HepG2 (cell line): ENCODE measurements around the gene MYRFL. TPM values are rescaled to one million over a fixed set of nuclear protein-coding genes. Genes with fewer than 3 reads are reported as not detected.

ENCODE experiments used
- ATAC-seq: fragments of 200-7000 bp; cut with Tn5 transposase; 3 replicates; pipeline ENCODE4 v1.9.1; 2020; ENCODE audit warnings: mild to moderate bottlenecking, moderate library complexity
- BruUV-seq: library from RNA; stranded (reverse); fragments of 400-500 nt; replicated peaks from 2 replicates; lab custom pipeline; 2021; lab: Mats Ljungman, UMichigan
- CTCF ChIA-PET: fragments of 300-600 bp; formaldehyde crosslinking; extraction: SDS; loops from one replicate; lab custom pipeline; 2021; ENCODE audit warnings: low total read pairs, inconsistent platforms, low intra/inter-chr PET ratio; lab: Yijun Ruan, JAX
- POLR2A ChIA-PET: fragments of 350-600 bp; sonication (Branson Sonifier 250); formaldehyde crosslinking; loops from one replicate; lab custom pipeline; 2020; ENCODE audit warnings: antibody characterized with exemption, inconsistent platforms; lab: Yijun Ruan, JAX
- DNase-seq: peaks from one replicate; pipeline ENCODE4 v3.0.0-alpha.2; 2015; ENCODE audit warnings: low spot score
- FAIRE-seq: peaks from 3 replicates; lab custom pipeline; 2011; peaks lifted over from hg19 to GRCh38; lab: Jason Lieb, UNC
- H2AFZ ChIP-seq: one replicate; pipeline ENCODE4 v1.6.1; 2011; ENCODE audit warnings: low read length, inconsistent platforms
- H3K27ac ChIP-seq: fragments of 300-600 bp; 3 replicates; pipeline ENCODE4 v1.8.0; 2011; ENCODE audit warnings: mixed run types, mild to moderate bottlenecking, mixed read lengths, low read length, inconsistent platforms; ENCODE audit not compliant: insufficient read depth; ENCODE audit errors: extremely low read length
- H3K27me3 ChIP-seq, 2 experiments: fragments of 200-600 bp in 1 of 2; 2 replicates in 1 of 2; 3 replicates in 1 of 2; pipeline versions ENCODE4 v1.6.0 to v1.8.0; 2011; ENCODE audit warnings: low read length in 2 of 2, mild to moderate bottlenecking in 2 of 2, moderate library complexity in 2 of 2, inconsistent platforms in 1 of 2; ENCODE audit not compliant: insufficient read depth in 2 of 2, control insufficient read depth in 1 of 2
- H3K36me3 ChIP-seq, 2 experiments: fragments of 200-600 bp in 1 of 2; replicated peaks in 1 of 2; 2 replicates in 1 of 2; 3 replicates in 1 of 2; pipeline versions ENCODE4 v1.5.1 to v1.8.0; 2011; ENCODE audit warnings: low read length in 2 of 2, inconsistent platforms in 1 of 2; ENCODE audit not compliant: insufficient read depth in 2 of 2, control insufficient read depth in 1 of 2
- H3K4me1 ChIP-seq: 2 replicates; pipeline ENCODE4 v1.5.1; 2012; ENCODE audit warnings: low read length, inconsistent platforms; ENCODE audit not compliant: insufficient read depth
- H3K4me2 ChIP-seq: 2 replicates; pipeline ENCODE4 v1.6.0; 2011; ENCODE audit warnings: low read depth, low read length, inconsistent platforms
- H3K4me3 ChIP-seq, 3 experiments: fragments of 200-600 bp in 1 of 3; sonication (generic), shearing (Covaris generic) in 1 of 3; replicated peaks in 1 of 3; 2 replicates each; pipeline ENCODE4 v1.5.1; 2011 to 2016; ENCODE audit warnings: low read length in 3 of 3, inconsistent platforms in 2 of 3, low read depth in 2 of 3, mild to moderate bottlenecking in 2 of 3, control low read depth in 1 of 3, mixed read lengths in 1 of 3; ENCODE audit not compliant: insufficient read depth in 1 of 3
- H3K79me2 ChIP-seq: one replicate; pipeline ENCODE4 v1.6.1; 2011; ENCODE audit warnings: low read length, inconsistent platforms; ENCODE audit not compliant: insufficient read depth
- H3K9ac ChIP-seq: 2 replicates; pipeline ENCODE4 v1.6.0; 2011; ENCODE audit warnings: mild to moderate bottlenecking, low read depth, low read length, inconsistent platforms; ENCODE audit not compliant: insufficient read depth
- H3K9me3 ChIP-seq: 2 replicates; pipeline ENCODE4 v1.5.1; 2012; ENCODE audit warnings: mild to moderate bottlenecking, low read length
- H4K20me1 ChIP-seq: 2 replicates; pipeline ENCODE4 v1.6.0; 2011; ENCODE audit warnings: inconsistent platforms, mild to moderate bottlenecking, low read length, moderate library complexity; ENCODE audit not compliant: insufficient read depth
- ATF1 ChIP-seq: IDR thresholded peaks from 2 replicates; pipeline ENCODE4 v1.6.1; 2016; ENCODE audit warnings: mild to moderate bottlenecking, control low read depth
- CEBPB ChIP-seq: IDR thresholded peaks from 2 replicates; pipeline ENCODE4 v1.6.1; 2011; ENCODE audit warnings: low read depth, low read length, improper control_type of control experiment, borderline replicate concordance
- CEBPG ChIP-seq: IDR thresholded peaks from 2 replicates; pipeline ENCODE4 v1.6.1; 2016
- CENPT ChIP-seq: sonication (generic); formaldehyde crosslinking; IDR thresholded peaks from 2 replicates; pipeline ENCODE4 v1.8.0; 2022; ENCODE audit warnings: low read depth, mild to moderate bottlenecking, moderate library complexity, missing genetic modification reagents
- FOXJ3 ChIP-seq: sonication (generic); formaldehyde crosslinking; IDR thresholded peaks from 2 replicates; pipeline ENCODE4 v1.4.0; 2020; ENCODE audit warnings: missing genetic modification reagents, mild to moderate bottlenecking, borderline replicate concordance
- HDAC2 ChIP-seq: sonication (generic); formaldehyde crosslinking; IDR thresholded peaks from 2 replicates; pipeline ENCODE4 v1.4.0; 2020; ENCODE audit warnings: missing genetic modification reagents
- HNRNPLL ChIP-seq: fragments of 200-400 bp; formaldehyde crosslinking; IDR thresholded peaks from 2 replicates; pipeline ENCODE4 v1.6.1; 2017; ENCODE audit warnings: mild to moderate bottlenecking, low read depth, low read length; ENCODE audit not compliant: poor library complexity, severe bottlenecking
- IRF2 ChIP-seq: IDR thresholded peaks from 2 replicates; pipeline ENCODE4 v1.6.1; 2018; ENCODE audit warnings: missing genetic modification reagents, missing compliant biosample characterization
- MAFF ChIP-seq: IDR thresholded peaks from 2 replicates; pipeline ENCODE4 v1.6.1; 2011; ENCODE audit warnings: low read depth, low read length, improper control_type of control experiment
- MAFK ChIP-seq, 2 experiments: IDR thresholded peaks in 1 of 2; conservative IDR thresholded peaks in 1 of 2; 2 replicates each; pipeline ENCODE4 v1.6.1; 2011; ENCODE audit warnings: improper control_type of control experiment in 2 of 2, low read length in 2 of 2
- NFE2 ChIP-seq: sonication (generic); formaldehyde crosslinking; IDR thresholded peaks from 2 replicates; pipeline ENCODE4 v1.4.0; 2020; ENCODE audit warnings: missing genetic modification reagents
- RAD21 ChIP-seq: fragments of 450-650 bp; formaldehyde crosslinking; IDR thresholded peaks from 2 replicates; pipeline ENCODE4 v1.5.0; 2020; ENCODE audit warnings: mild to moderate bottlenecking
- SMC3 ChIP-seq: IDR thresholded peaks from 2 replicates; pipeline ENCODE4 v1.6.1; 2011; ENCODE audit warnings: low read length, improper control_type of control experiment
- STAG1 ChIP-seq: sonication (generic); formaldehyde crosslinking; IDR thresholded peaks from 2 replicates; pipeline ENCODE4 v1.4.0; 2020; ENCODE audit warnings: missing genetic modification reagents
- TEAD3 ChIP-seq: optimal IDR thresholded peaks from 2 replicates; pipeline ENCODE3; 2016; ENCODE audit warnings: borderline replicate concordance
- ZMAT3 ChIP-seq: sonication (generic); formaldehyde crosslinking; conservative IDR thresholded peaks from 2 replicates; pipeline ENCODE4 v1.7.0; 2021; ENCODE audit warnings: missing genetic modification reagents
- ZNF883 ChIP-seq: sonication (generic); formaldehyde crosslinking; IDR thresholded peaks from 2 replicates; pipeline ENCODE4 v1.5.1; 2020; ENCODE audit warnings: mild to moderate bottlenecking, missing genetic modification reagents; ENCODE audit errors: not compliant biosample characterization
- WGBS: methylation state at CpG from one replicate; pipeline ENCODE4 v1.1.6; 2017; ENCODE audit warnings: low lambda C conversion rate; 5-methylcytosine and 5-hydroxymethylcytosine counted together
- in situ Hi-C: cut with HindIII; loops from 2 replicates; pipeline ENCODE4 v1.10.0; 2017; ENCODE audit warnings: low pct_unique_long_range_greater_than_20kb; ENCODE audit not compliant: extremely low pct_ligation_motif_present
- intact Hi-C: fragments of 100-400 bp; cut with micrococcal nuclease; formaldehyde crosslinking; loops from one replicate; pipeline ENCODE4 v1.10.0; 2022; ENCODE audit not compliant: unreplicated experiment
- polyA plus RNA-seq, 8 experiments: library from polyadenylated mRNA; depleted of rRNA in 3 of 8; stranded (reverse) in 7 of 8; unstranded in 1 of 8; fragments of >200 nt; fragmentation: Illumina TruSeq in 4 of 8; extraction: Trizol in 4 of 8; gene quantifications; 2 replicates each; pipeline versions ENCODE4 v1.2.1 to v1.2.3, GENCODE V29; 2011 to 2016; ENCODE audit warnings: low read depth in 4 of 8, missing spikeins in 1 of 8, mixed read lengths in 1 of 8; ENCODE audit not compliant: insufficient read depth in 1 of 8
- total RNA-seq, 5 experiments: library from RNA; depleted of rRNA; stranded (reverse); fragments of >200 nt; fragmentation: Illumina TruSeq; extraction: Trizol; gene quantifications; 2 replicates each; pipeline ENCODE4 v1.2.3, GENCODE V29; 2016; ENCODE audit warnings: low read depth in 1 of 5
- TF ChIP-seq, protein P1 (sequence below): sonication (generic); formaldehyde crosslinking; IDR thresholded peaks from 2 replicates; pipeline ENCODE4 v1.5.0; 2020; ENCODE audit warnings: mild to moderate bottlenecking, missing genetic modification reagents, moderate library complexity
- TF ChIP-seq, protein P2 (sequence below), 2 experiments: sonication (generic) in 1 of 2; formaldehyde crosslinking in 1 of 2; IDR thresholded peaks; 2 replicates each; pipeline versions ENCODE4 v1.4.0 to v1.6.1; 2018 to 2020; ENCODE audit warnings: missing genetic modification reagents in 2 of 2, borderline replicate concordance in 1 of 2, low read depth in 1 of 2, mild to moderate bottlenecking in 1 of 2, missing biosample characterization in 1 of 2
- TF ChIP-seq, protein P3 (sequence below): sonication (generic); formaldehyde crosslinking; IDR thresholded peaks from 2 replicates; pipeline ENCODE4 v1.4.0; 2020; ENCODE audit warnings: mild to moderate bottlenecking, missing genetic modification reagents
- TF ChIP-seq, protein P4 (sequence below): sonication (generic); formaldehyde crosslinking; IDR thresholded peaks from 2 replicates; pipeline ENCODE4 v1.5.0; 2020; ENCODE audit warnings: missing genetic modification reagents

The MYRFL gene
- total and polyA plus RNA-seq, 2 of the 13 experiments (the other 11 are each of a cell fraction or from before 2014, with no cell fraction given), result 0.09 to 0.11 TPM

DNA sequence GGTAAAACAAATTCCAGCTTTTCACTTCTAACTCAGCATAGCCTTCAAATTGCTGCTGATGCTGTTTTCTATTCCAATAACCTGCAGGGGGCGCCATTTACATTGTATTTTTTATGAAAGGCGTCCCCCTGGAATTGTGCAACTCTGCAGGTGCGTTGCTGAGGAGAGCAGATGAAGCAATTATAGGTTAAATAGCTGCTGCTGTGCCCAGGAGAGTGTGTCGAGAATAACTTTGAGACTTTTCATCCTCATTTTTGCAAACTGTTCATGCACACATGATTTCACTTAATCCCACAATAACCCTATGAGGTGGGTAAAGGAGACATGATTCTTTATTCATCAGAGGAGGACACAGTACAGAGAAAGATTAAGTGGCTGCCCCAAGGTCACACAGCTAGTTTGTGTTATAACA, 75.7 kb downstream of the MYRFL start:
- DNase-seq, result peak; percentile 76
- ChIA-PET POLR2A (no interaction called here), CTCF (interaction anchor here (0.8 to 2.0 kb wide), 4 partner anchors 676 to 829 kb away, joined by 3 to 26 read pairs (median 6); no protein-coding TSS in a partner anchor)
- Histone ChIP-seq H2AFZ (no peak overlapping the region), H3K36me3 (no peaks in the 10 kb centered on the region), H3K9ac (no peak overlapping the region), H3K4me3 (no peak overlapping the region), H3K27me3 (no peaks in the 10 kb centered on the region), H3K4me1 (no peaks in the 10 kb centered on the region), H3K79me2 (no peaks in the 10 kb centered on the region), H3K27ac (no peak overlapping the region), H3K9me3 (no peaks in the 10 kb centered on the region), H3K4me2 (no peak overlapping the region), H4K20me1 (no peaks in the 10 kb centered on the region)
- FAIRE-seq, result peak; percentile 63
- in situ Hi-C loops, result loop anchor here (10.0 kb wide), 1 partner anchor 674 kb away; no protein-coding TSS in a partner anchor
- ATAC-seq, result peak; percentile 84
- 2% methylated on average over 4 of the region's 4 CpGs for WGBS
- intact Hi-C loops, result loop anchor here (1.0 to 5.0 kb wide), 3 partner anchors 342 to 817 kb away; partner anchors contain the start of gene CNOT2
- no TSS peak for BruUV-seq
- TF ChIP-seq FOXJ3 (CRISPR knock-in tag) (peak; percentile 18; the same call in 1 of the 2 replicates), SMC3 (peak; percentile 85), CEBPG (CRISPR knock-in tag) (peak; percentile 97), CENPT (CRISPR knock-in tag) (no peak), ZMAT3 (CRISPR knock-in tag) (no peak), STAG1 (CRISPR knock-in tag) (peak; percentile 88), NFE2 (CRISPR knock-in tag) (no peak), ZNF883 (no peak), RAD21 (CRISPR knock-in tag) (peak; percentile 68), IRF2 (no peak), TEAD3 (CRISPR knock-in tag) (peak; percentile 22), HDAC2 (CRISPR knock-in tag) (no peak), HNRNPLL (no peak), MAFF (peak; percentile 49; the same call in 1 of the 2 replicates), CEBPB (peak; percentile 98), MAFK (conservative IDR thresholded peaks at IDR 0.05 in 1 of 2, IDR thresholded peaks at IDR 0.05 in 1 of 2; ENCODE audit: low read length in 2 of 2) (0 out of 4 replicates have a peak, but pooled peaks of 1 of the 2 experiments have one; percentile 28), ATF1 (no peak)
- TF ChIP-seq, protein P1, sequence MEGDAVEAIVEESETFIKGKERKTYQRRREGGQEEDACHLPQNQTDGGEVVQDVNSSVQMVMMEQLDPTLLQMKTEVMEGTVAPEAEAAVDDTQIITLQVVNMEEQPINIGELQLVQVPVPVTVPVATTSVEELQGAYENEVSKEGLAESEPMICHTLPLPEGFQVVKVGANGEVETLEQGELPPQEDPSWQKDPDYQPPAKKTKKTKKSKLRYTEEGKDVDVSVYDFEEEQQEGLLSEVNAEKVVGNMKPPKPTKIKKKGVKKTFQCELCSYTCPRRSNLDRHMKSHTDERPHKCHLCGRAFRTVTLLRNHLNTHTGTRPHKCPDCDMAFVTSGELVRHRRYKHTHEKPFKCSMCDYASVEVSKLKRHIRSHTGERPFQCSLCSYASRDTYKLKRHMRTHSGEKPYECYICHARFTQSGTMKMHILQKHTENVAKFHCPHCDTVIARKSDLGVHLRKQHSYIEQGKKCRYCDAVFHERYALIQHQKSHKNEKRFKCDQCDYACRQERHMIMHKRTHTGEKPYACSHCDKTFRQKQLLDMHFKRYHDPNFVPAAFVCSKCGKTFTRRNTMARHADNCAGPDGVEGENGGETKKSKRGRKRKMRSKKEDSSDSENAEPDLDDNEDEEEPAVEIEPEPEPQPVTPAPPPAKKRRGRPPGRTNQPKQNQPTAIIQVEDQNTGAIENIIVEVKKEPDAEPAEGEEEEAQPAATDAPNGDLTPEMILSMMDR (CRISPR knock-in tag), result peak; percentile 80
- TF ChIP-seq, protein P2, sequence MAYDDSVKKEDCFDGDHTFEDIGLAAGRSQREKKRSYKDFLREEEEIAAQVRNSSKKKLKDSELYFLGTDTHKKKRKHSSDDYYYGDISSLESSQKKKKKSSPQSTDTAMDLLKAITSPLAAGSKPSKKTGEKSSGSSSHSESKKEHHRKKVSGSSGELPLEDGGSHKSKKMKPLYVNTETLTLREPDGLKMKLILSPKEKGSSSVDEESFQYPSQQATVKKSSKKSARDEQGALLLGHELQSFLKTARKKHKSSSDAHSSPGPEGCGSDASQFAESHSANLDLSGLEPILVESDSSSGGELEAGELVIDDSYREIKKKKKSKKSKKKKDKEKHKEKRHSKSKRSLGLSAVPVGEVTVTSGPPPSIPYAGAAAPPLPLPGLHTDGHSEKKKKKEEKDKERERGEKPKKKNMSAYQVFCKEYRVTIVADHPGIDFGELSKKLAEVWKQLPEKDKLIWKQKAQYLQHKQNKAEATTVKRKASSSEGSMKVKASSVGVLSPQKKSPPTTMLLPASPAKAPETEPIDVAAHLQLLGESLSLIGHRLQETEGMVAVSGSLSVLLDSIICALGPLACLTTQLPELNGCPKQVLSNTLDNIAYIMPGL (CRISPR knock-in tag; IDR thresholded peaks at IDR 0.05; ENCODE audit: borderline replicate concordance in 1 of 2, low read depth in 1 of 2), result 0 out of 4 replicates have a peak, but pooled peaks of 1 of the 2 experiments have one; percentile 27
- TF ChIP-seq, protein P3, sequence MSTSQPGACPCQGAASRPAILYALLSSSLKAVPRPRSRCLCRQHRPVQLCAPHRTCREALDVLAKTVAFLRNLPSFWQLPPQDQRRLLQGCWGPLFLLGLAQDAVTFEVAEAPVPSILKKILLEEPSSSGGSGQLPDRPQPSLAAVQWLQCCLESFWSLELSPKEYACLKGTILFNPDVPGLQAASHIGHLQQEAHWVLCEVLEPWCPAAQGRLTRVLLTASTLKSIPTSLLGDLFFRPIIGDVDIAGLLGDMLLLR (CRISPR knock-in tag), result no peak
- TF ChIP-seq, protein P4, sequence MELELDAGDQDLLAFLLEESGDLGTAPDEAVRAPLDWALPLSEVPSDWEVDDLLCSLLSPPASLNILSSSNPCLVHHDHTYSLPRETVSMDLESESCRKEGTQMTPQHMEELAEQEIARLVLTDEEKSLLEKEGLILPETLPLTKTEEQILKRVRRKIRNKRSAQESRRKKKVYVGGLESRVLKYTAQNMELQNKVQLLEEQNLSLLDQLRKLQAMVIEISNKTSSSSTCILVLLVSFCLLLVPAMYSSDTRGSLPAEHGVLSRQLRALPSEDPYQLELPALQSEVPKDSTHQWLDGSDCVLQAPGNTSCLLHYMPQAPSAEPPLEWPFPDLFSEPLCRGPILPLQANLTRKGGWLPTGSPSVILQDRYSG (CRISPR knock-in tag), result no peak
